ENCODE data around the gene BMP6. TPM values are rescaled to one million over a fixed set of nuclear protein-coding genes. Genes with fewer than 3 reads are reported as not detected.

BMP6 gene
- total and polyA plus RNA-seq, 2 of the 4 experiments (the other 2 are of a cell fraction), result 0.18 to 0.19 TPM

GRCh38 chr6:7916959-7917358, 191.1 kb downstream of the BMP6 start:
- Histone ChIP-seq H3K9me1 (ENCODE audit: insufficient read depth, low read length) (no peaks in the 10 kb centered on the region), H4K91ac (ENCODE audit: insufficient read depth, low read depth, low read length) (no peak overlapping the region), H2BK20ac (ENCODE audit: low read depth, low read length) (no peak overlapping the region), H3K4me3 (ENCODE audit: insufficient read depth, low read depth, low read length) (no peak overlapping the region), H4K20me1 (ENCODE audit: insufficient read depth, low read length) (no peaks in the 10 kb centered on the region), H2BK120ac (ENCODE audit: low read depth, low read length) (no peak overlapping the region), H2AFZ (replicated peaks; ENCODE audit: low read length, poor library complexity) (no peak overlapping the region), H3K23ac (ENCODE audit: low read depth, low read length) (no peak overlapping the region), H3K18ac (ENCODE audit: low read depth, low read length) (no peak overlapping the region), H2AK9ac (replicated peaks; ENCODE audit: low read depth, low read length, poor library complexity) (no peak overlapping the region), H2AK5ac (ENCODE audit: low read depth, low read length) (no peak overlapping the region), H3K4me2 (ENCODE audit: low read depth, low read length) (no peak overlapping the region), H3K4me1 (ENCODE audit: control insufficient read depth, insufficient read depth, low read length) (no peaks in the 10 kb centered on the region), H3K4ac (ENCODE audit: low read depth, low read length) (no peak overlapping the region), H3K36me3 (ENCODE audit: control insufficient read depth, insufficient read depth, low read length) (no peaks in the 10 kb centered on the region), H4K8ac (ENCODE audit: low read depth in 2 of 2, low read length in 2 of 2) (no peak overlapping the region), H2BK15ac (ENCODE audit: low read depth, low read length) (no peak overlapping the region), H3K27ac (ENCODE audit: insufficient read depth, low read length) (no peak overlapping the region), H3K9me3 (ENCODE audit: control insufficient read depth, insufficient read depth, low read length) (no peaks in the 10 kb centered on the region), H3K56ac (ENCODE audit: extremely low read depth, insufficient read depth, low read length) (no peak overlapping the region), H3K14ac (replicated peaks; ENCODE audit: low read depth, low read length) (no peak overlapping the region), H3K79me1 (ENCODE audit: low read depth in 1 of 2, low read length in 2 of 2) (no peaks in the 10 kb centered on the region), H3K27me3 (ENCODE audit: control insufficient read depth, insufficient read depth, low read length) (peaks cover 33% of the 10 kb centered on the region), H3K9ac (ENCODE audit: low read depth, low read length) (no peak overlapping the region), H2BK5ac (ENCODE audit: low read depth, low read length, poor library complexity, severe bottlenecking) (no peak overlapping the region), H4K5ac (ENCODE audit: low read depth, low read length) (no peak overlapping the region)
- ChIA-PET POLR2A (ENCODE audit: unreplicated experiment) (no interaction called here), CTCF (no interaction called here)
- intact Hi-C loops (cut with micrococcal nuclease), result no loop called here
- ATAC-seq (ENCODE audit: low read depth) (no peak), DNase-seq (no peak)
- no CpG with 5 or more reads among the region's 1 CpG for WGBS, 2 experiments (ENCODE audit: extremely low coverage in 2 of 2, insufficient read length in 1 of 2)
- no peak for TF ChIP-seq NFE2L2 (IDR thresholded peaks at IDR 0.05; ENCODE audit: low read depth, low read length)
- TF ChIP-seq CHD1 (IDR thresholded peaks at IDR 0.05; ENCODE audit: low read depth, low read length), result no peak
- no peak for TF ChIP-seq BHLHE40 (IDR thresholded peaks at IDR 0.05; ENCODE audit: low read depth, low read length)
- TF ChIP-seq RCOR1 (IDR thresholded peaks at IDR 0.05; ENCODE audit: insufficient replicate concordance, low read length), result no peak
- TF ChIP-seq RAD21 (IDR thresholded peaks at IDR 0.05; ENCODE audit: low read length), result no peak
- TF ChIP-seq FOS (IDR thresholded peaks at IDR 0.05; ENCODE audit: low read depth, low read length), result no peak
- no peak for TF ChIP-seq RFX5 (IDR thresholded peaks at IDR 0.05; ENCODE audit: low read depth, low read length)
- in situ Hi-C loops (cut with MboI; ENCODE audit: low sequenced_read_pairs), result no loop called here
- no TSS peak for BruUV-seq (replicated peaks)
- dilution Hi-C loops (cut with HindIII; ENCODE audit: low sequenced_read_pairs, unreplicated experiment), result no loop called here
